Central memory CD4-positive, alpha-beta T cell (primary cell): ENCODE measurements around the gene SPATA1.
A peak's percentile ranks its signal among the peaks of the same experiment; 100 is the strongest.
"Not testable (repeated sequence)": the region's sequence is repeated elsewhere in the genome, so short reads cannot be mapped to it uniquely, and the experiment has no call there.

ENCODE experiments used
- DNase-seq: peaks from one replicate; pipeline ENCODE4 v3.0.0; 2022

SPATA1 gene

DNA sequence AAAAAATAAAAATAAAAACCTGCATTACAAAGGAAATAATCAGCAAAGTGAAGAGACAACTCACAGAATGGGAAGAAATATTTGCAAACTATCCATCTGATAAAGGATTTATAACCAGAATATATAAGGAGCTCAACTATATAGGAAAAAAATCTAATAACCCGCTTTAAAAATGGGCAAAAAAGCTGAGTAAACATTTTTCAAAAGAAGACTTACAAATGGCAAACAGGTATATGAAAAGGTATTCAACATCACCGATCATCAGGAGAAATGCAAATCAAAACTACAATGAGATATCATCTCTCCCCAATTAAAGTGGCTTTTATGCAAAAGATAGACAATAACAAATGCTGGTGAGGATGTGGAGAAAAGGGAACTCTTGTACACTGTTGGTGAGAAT, 4.0 kb downstream of the SPATA1 start:
- no peak for DNase-seq

DNA sequence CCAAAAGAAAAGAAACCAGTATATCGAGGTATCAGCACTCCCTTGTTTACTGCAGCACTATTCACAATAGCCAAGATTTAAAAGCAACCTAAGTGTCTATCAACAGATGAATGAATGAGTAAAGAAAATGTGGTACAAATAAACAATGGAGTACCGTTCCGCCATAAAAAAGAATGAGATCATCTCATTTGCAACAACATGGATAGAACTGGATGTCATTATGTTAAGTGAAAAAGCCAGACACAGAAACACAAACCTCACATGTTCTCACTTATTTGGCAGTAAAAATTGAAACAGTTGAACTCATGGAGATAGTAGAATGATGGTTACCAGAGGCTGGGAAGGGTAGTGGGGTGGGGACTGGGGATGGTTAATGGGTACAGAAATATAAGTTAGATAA, 4.5 kb downstream of the SPATA1 start:
- DNase-seq, result no peak

DNA sequence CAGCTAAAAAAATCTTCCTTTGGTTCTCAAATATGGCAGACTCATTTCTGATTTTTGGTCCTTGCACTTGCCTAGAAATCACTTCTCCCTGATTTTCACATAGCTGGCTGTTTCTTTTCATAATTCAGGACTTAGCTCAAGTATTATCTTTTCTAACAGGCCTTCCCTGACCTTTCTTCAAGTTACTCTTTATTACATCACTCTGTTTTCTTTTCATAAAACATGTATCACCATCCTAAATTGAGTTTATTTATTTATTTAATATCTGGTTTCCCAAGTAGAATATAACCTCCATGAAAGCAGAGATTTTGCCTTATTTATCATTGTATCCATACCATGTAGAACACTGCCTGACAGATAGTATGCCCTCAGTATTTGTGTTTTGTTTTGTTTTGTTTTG, 18.4 kb downstream of the SPATA1 start:
- DNase-seq, result no peak

DNA sequence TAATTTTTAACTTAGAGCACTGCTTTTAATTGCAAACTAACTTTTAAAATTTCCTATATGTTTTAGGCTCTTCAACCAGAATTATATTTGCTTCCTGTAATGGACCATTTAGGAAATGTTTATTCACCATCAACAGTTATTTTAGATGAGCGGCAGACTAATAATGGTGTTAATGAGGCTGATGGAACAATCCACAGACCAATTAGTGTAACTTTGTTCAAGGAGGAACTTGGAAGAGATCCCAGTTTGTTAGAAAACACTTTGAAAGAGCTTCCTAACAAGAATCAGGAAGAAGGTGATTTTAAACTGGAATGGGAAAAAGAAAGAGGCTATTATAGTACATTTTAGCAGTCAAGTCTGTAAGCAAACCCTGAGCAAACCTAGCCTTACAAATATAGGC, 19.6 kb downstream of the SPATA1 start:
- DNase-seq, result no peak

GRCh38 chr1:84538599-84538998, 32.4 kb downstream of the SPATA1 start:
- DNase-seq, result no peak

DNA sequence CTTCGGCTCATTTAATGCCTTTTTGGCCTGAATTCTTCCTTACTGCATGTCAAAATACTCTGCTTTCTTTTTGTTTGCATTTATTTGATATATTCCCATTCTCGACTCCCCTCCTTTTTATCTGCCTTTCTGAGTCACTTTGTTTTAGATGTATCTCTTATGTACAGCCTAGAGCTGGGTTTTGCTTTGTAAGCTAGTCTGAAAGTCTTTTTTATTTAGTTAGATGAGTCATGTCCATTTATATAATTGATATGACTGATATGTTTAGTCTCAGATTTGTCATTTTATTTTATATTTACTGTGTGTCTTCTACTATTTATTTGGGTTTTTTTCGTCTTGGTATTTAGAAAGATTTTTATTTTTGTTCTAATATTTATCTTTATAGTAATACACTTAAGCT, 33.8 kb downstream of the SPATA1 start:
- no peak for DNase-seq

GRCh38 chr1:84540759-84541158, 34.6 kb downstream of the SPATA1 start:
- no peak for DNase-seq

DNA sequence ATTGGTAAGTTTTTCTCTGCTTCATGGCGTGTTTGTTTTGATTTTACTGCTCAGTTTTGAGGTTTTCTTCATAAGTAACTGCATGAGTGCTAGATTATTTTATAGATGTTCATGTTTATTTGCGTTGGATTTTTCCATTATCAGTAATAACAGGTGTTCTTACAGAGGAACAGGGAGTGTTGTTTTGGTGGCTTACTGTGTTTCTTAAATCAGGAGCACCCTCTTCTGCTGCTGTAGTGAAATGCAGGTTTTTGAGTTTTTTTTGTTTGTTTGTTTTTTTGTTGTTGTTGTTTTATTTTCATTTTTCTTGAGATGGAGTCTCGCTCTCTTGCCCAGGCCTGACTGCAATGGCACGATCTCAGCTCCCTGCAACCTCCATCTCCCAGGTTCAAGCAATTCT, 35.5 kb downstream of the SPATA1 start:
- DNase-seq, result no peak

- no peak for DNase-seq
Measured at GRCh38 chr1:84550826-84551225, 44.6 kb downstream of the SPATA1 start.

- DNase-seq, result no peak
Measured at GRCh38 chr1:84569216-84569615, 63.0 kb downstream of the SPATA1 start.

DNA sequence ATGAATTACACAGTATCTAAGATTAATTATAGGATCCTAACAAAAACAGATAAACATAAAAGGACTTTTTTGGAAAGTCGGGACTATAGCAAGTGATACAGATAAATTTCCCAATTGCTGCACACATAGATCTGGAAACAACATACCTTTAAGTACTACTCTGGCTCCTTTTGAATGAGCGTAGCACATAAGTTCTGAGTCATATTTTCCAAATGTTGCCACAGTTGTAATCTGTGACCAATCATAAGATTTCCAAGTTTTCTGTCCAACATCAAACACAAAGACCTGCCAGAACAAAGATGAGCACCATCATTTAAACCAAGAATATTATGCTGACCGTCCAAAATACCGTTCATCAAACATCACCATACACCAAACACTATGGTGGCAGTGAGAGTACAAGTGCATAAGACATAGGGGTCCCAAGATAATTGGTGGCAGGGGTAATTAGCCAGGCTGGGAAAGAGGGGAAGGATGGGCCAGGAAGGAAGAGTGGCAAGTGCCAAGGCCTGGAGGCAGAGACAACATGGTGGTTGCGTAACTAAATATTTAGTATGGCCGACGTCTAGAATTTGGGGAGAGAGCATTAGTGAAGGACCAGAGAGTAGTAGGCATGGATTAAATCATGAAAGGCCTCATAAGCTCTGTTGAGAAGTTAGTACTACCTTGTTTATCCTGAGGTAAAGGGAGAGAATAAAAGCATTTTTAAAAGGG, 64.4 kb downstream of the SPATA1 start:
- DNase-seq, result no peak

GRCh38 chr1:84571150-84571535, 65.0 kb downstream of the SPATA1 start:
- DNase-seq, result no peak

GRCh38 chr1:84573481-84573966, 67.3 kb downstream of the SPATA1 start:
- DNase-seq, result no peak

GRCh38 chr1:84573967-84574842, 68.0 kb downstream of the SPATA1 start, which contains the start of gene CTBS:
TSS of gene CTBS (minus strand) at chr1:84574440. CDS start at chr1:84574415, 25 bp downstream.
- DNase-seq, result peak; percentile 79

- DNase-seq, result no peak
Measured at GRCh38 chr1:84574936-84575335, 68.8 kb downstream of the SPATA1 start.

DNA sequence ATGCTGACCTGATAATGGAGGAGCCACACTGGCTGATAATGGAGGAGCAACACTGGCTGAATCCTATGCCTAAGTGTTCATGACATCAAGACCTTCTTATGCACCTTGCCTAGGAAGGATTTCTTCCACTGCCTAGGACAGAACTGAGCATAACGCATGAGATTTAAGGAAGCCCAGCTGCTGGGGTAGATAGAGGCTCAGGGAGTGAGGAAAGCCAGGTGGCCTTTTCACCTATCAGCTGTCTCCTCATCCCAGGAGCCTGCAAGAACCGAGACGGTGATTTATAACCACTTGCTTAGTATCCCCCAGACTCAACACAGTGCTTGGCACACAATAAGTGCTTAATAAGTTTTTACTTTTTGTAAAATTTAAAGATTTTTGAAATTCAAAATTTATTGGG, 75.5 kb downstream of the SPATA1 start:
- DNase-seq, result no peak

DNA sequence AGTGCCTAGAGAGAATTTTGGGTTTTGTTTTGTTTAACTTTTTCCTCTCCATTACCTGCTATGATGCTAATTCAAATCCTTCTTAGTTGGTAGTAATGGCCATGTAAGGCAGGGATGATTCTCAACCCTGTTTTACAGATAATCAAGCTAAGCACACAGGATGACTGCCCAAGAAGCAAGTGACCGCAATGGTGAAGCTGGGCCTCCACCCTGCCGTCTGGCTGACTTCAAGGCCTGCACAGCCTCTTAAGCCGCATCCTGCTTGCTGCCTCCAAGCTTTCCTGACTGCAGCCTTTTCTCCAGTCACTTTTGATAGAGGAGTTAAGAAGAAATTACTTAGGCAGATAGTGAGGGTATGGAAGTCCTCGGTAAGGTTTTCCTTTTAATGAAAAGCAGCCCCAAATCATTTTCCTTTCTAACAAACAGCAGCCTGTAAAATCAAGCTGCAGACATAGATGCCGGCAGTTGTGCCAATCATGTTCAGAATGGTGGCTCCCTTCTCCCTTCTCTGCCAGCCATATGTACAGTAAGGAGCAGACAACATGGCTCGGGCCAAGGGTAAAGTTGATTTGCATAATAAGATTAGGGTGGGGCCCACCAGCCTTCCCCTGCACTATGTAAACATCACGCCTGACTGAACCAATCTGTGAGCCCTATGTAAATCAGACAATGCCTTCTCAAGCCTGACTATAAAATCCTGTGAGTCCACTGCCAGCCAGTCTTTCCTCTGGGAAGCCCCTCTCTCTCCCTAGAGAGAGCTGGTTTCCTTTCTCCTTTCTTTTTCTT, 76.8 kb downstream of the SPATA1 start:
- DNase-seq, result no peak

DNA sequence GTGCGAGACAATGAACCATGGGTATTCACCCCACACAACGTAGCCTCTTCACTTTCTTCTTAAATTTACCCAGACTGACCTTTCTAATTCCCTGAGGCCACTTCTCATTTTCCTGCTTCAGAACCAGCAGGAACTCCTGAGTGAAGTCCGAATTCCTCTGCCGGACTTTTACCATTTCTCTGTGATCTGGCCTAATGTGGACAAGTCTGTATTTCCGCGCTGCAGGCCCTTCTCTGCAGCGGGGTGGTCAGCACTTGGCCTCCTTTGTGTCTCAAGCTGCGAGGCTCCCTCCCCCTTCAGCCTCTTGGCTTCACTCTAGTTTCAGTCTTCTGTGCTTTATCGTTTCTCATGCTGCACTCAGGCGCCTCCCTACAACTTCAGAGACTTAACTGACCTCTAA, 77.5 kb downstream of the SPATA1 start:
- no peak for DNase-seq

- DNase-seq, result no peak
Measured at GRCh38 chr1:84584126-84584525, 77.9 kb downstream of the SPATA1 start.

DNA sequence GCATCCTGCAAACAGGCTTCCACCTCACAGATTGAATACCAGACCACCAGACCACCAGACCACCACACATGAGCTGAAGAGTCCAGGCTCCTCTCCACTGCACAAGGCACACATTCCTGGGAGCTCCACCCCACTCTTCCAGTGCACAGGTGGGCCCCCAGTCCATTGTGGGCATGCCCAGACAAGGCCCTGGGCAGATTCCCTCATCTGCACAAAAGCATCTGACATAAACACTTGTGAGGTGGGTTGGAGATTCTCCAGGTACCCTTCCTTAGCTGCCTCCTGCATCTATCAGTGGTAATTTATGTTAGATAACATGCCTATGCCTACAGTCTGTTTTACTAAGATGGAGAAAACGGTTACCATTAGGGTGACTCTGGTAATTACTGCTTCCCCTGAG, 79.6 kb downstream of the SPATA1 start:
- no peak for DNase-seq

GRCh38 chr1:84587099-84587498, 80.9 kb downstream of the SPATA1 start:
- no peak for DNase-seq

DNA sequence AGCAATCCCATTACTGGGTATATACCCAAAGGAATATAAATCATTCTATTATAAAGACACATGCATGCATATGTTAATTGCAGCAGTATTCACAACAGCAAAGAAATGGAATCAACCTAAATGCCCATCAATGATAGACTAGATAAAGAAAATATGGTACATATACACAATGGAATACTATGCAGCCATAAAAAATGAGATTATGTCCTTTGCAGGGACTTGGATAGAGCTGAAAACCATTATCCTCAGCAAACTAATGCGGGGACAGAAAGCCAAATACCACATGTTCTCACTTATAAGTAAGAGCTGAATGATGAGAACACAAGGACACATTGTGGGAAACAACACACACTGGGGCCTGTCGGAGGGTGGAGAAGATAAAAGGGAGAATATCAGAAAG, 88.8 kb downstream of the SPATA1 start:
- DNase-seq, result not testable (repeated sequence)

DNA sequence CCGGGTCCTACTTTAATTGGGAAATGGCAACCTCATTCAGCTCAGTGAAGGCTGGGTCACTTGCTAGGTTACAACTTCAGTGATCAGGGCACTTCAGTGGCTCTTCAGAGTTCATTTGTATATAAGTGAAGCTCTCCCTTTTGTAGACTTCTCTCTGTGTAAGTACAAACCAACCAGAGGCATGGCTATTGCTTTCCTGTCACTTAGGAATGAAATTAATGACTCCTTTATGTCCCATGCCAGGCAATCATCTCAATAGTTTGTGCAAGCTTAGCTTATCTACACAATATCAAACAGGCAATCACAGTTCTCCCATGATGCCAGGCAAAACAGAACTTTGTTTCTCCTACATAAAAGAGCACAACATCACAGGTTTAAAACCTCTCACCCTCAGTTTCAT, 90.8 kb downstream of the SPATA1 start:
- no peak for DNase-seq
